T-helper 1 cell (primary cell): ENCODE results near the gene TMEM202.
"Not testable (repeated sequence)": the region's sequence is repeated elsewhere in the genome, so short reads cannot be mapped to it uniquely, and the experiment has no call there.

Experiments
- DNase-seq, 5 donors: peaks; one replicate each; pipeline ENCODE4 v3.0.0-alpha.2; 2012 to 2020

Gene TMEM202

GRCh38 chr15:72404356-72404755 lies 6.3 kb downstream of the TMEM202 start:
- no peak for DNase-seq

GRCh38 chr15:72404841-72405240 lies 6.7 kb downstream of the TMEM202 start:
- no peak for DNase-seq

GRCh38 chr15:72406936-72407335 lies 8.8 kb downstream of the TMEM202 start:
- no peak for DNase-seq

- DNase-seq: no peak
These were observed 13.0 kb downstream of the TMEM202 start for GRCh38 chr15:72411111-72411510.

- no peak for DNase-seq
These were observed 13.4 kb downstream of the TMEM202 start for GRCh38 chr15:72411544-72411943.

- DNase-seq: not testable (repeated sequence)
These were observed 15.2 kb downstream of the TMEM202 start for GRCh38 chr15:72413337-72413736.

- no peak for DNase-seq
These were observed 17.2 kb downstream of the TMEM202 start for GRCh38 chr15:72415304-72415703.

GRCh38 chr15:72419768-72420167 lies 21.7 kb downstream of the TMEM202 start:
- DNase-seq: not testable (repeated sequence)

GRCh38 chr15:72420576-72420975 lies 22.5 kb downstream of the TMEM202 start:
- no peak for DNase-seq

GRCh38 chr15:72421484-72421883 lies 23.4 kb downstream of the TMEM202 start:
- DNase-seq: no peak

GRCh38 chr15:72423256-72423655 lies 25.2 kb downstream of the TMEM202 start:
- no peak for DNase-seq

- no peak for DNase-seq
These were observed 28.6 kb downstream of the TMEM202 start for GRCh38 chr15:72426753-72427152.

GRCh38 chr15:72437650-72438316 lies 39.7 kb downstream of the TMEM202 start:
- no peak for DNase-seq

GRCh38 chr15:72442848-72443247 lies 44.7 kb downstream of the TMEM202 start:
- not testable (repeated sequence) for DNase-seq

GRCh38 chr15:72445426-72445825 lies 47.3 kb downstream of the TMEM202 start:
- DNase-seq: no peak

- no peak for DNase-seq
These were observed 52.7 kb downstream of the TMEM202 start for GRCh38 chr15:72450805-72451204.

GRCh38 chr15:72451224-72451623 lies 53.1 kb downstream of the TMEM202 start:
- no peak for DNase-seq

- DNase-seq: no peak
These were observed 58.6 kb downstream of the TMEM202 start for GRCh38 chr15:72456684-72457083.
